ENCODE results near the gene SMPDL3A. TPM values are rescaled to one million over a fixed set of nuclear protein-coding genes. Genes with fewer than 3 reads are reported as not detected.

SMPDL3A gene
- polyA plus RNA-seq, 4 donors = 21.0 to 120 (median 68.7) TPM

- H3K36me3 ChIP-seq (ENCODE audit: control insufficient read depth in 3 of 3, insufficient read depth in 2 of 3, low read depth in 1 of 3, low read length in 3 of 3) = no peaks in the 10 kb centered on the region
- FAIRE-seq = no peak
- no peak for DNase-seq
- H3K27me3 ChIP-seq (ENCODE audit: control insufficient read depth in 3 of 3, insufficient read depth in 3 of 3, low read length in 3 of 3) = no peaks in the 10 kb centered on the region
- H3K9me3 ChIP-seq (ENCODE audit: control insufficient read depth in 2 of 2, insufficient read depth in 1 of 2, low read depth in 1 of 2, low read length in 1 of 2) = no peaks in the 10 kb centered on the region
- no peak overlapping the region for H3K27ac ChIP-seq (ENCODE audit: low read depth in 1 of 3, low read length in 2 of 3)
- WGBS, 3 donors = 70 to 80% (median 75%) methylated on average over 2 of the region's 2 CpGs
- no peaks in the 10 kb centered on the region for H3K4me1 ChIP-seq (ENCODE audit: control insufficient read depth in 3 of 3, insufficient read depth in 2 of 3, low read depth in 1 of 3, low read length in 2 of 3)
- H3K4me3 ChIP-seq (ENCODE audit: low read depth in 1 of 3, low read length in 3 of 3) = no peak overlapping the region
Observed at GRCh38 chr6:122817358-122817757, 28.3 kb downstream of the SMPDL3A start.

- Histone ChIP-seq H3K27ac (ENCODE audit: low read depth in 1 of 3, low read length in 2 of 3) (no peak overlapping the region), H3K9me3 (ENCODE audit: control insufficient read depth in 2 of 2, insufficient read depth in 1 of 2, low read depth in 1 of 2, low read length in 1 of 2) (no peaks in the 10 kb centered on the region), H3K4me1 (ENCODE audit: control insufficient read depth in 3 of 3, insufficient read depth in 2 of 3, low read depth in 1 of 3, low read length in 2 of 3) (no peaks in the 10 kb centered on the region), H3K4me3 (ENCODE audit: low read depth in 1 of 3, low read length in 3 of 3) (no peak overlapping the region), H3K27me3 (ENCODE audit: control insufficient read depth in 3 of 3, insufficient read depth in 3 of 3, low read length in 3 of 3) (no peaks in the 10 kb centered on the region), H3K36me3 (ENCODE audit: control insufficient read depth in 3 of 3, insufficient read depth in 2 of 3, low read depth in 1 of 3, low read length in 3 of 3) (no peaks in the 10 kb centered on the region)
- WGBS, 3 donors = 47 to 59% (median 56%) methylated on average over 4 of the region's 4 CpGs
- FAIRE-seq (no peak), DNase-seq (peak in 1 of 2 donors; percentile 22)
Observed at GRCh38 chr6:122817766-122818165, 28.7 kb downstream of the SMPDL3A start.

- WGBS, 3 donors = 71 to 77% (median 74%) methylated on average over 2 of the region's 2 CpGs
- no peaks in the 10 kb centered on the region for H3K9me3 ChIP-seq (ENCODE audit: control insufficient read depth in 2 of 2, insufficient read depth in 1 of 2, low read depth in 1 of 2, low read length in 1 of 2)
Observed at GRCh38 chr6:122818866-122819265, 29.8 kb downstream of the SMPDL3A start.

GRCh38 chr6:122821095-122821494 lies 32.0 kb downstream of the SMPDL3A start:
- DNase-seq = no peak

More at GRCh38 chr6:122818866-122819265, 29.8 kb downstream of the SMPDL3A start:
- H3K4me1 ChIP-seq (ENCODE audit: control insufficient read depth in 3 of 3, insufficient read depth in 2 of 3, low read depth in 1 of 3, low read length in 2 of 3) = no peaks in the 10 kb centered on the region
- no peaks in the 10 kb centered on the region for H3K27me3 ChIP-seq (ENCODE audit: control insufficient read depth in 3 of 3, insufficient read depth in 3 of 3, low read length in 3 of 3)
- no peaks in the 10 kb centered on the region for H3K36me3 ChIP-seq (ENCODE audit: control insufficient read depth in 3 of 3, insufficient read depth in 2 of 3, low read depth in 1 of 3, low read length in 3 of 3)
- FAIRE-seq (no peak), DNase-seq (no peak)
- H3K4me3 ChIP-seq (ENCODE audit: low read depth in 1 of 3, low read length in 3 of 3) = no peak overlapping the region
- H3K27ac ChIP-seq (ENCODE audit: low read depth in 1 of 3, low read length in 2 of 3) = no peak overlapping the region

GRCh38 chr6:122825163-122825562 lies 36.1 kb downstream of the SMPDL3A start:
- no peak overlapping the region for H3K4me3 ChIP-seq (ENCODE audit: low read depth in 1 of 3, low read length in 3 of 3)
- no peaks in the 10 kb centered on the region for H3K36me3 ChIP-seq (ENCODE audit: control insufficient read depth in 3 of 3, insufficient read depth in 2 of 3, low read depth in 1 of 3, low read length in 3 of 3)
- H3K9me3 ChIP-seq (ENCODE audit: control insufficient read depth in 2 of 2, insufficient read depth in 1 of 2, low read depth in 1 of 2, low read length in 1 of 2) = no peaks in the 10 kb centered on the region
- no peak overlapping the region for H3K27ac ChIP-seq (ENCODE audit: low read depth in 1 of 3, low read length in 2 of 3)
- no peaks in the 10 kb centered on the region for H3K4me1 ChIP-seq (ENCODE audit: control insufficient read depth in 3 of 3, insufficient read depth in 2 of 3, low read depth in 1 of 3, low read length in 2 of 3)
- FAIRE-seq = no peak
- 74 to 80% (median 78%) methylated on average over 5 of the region's 5 CpGs for WGBS, 3 donors
- H3K27me3 ChIP-seq (ENCODE audit: control insufficient read depth in 3 of 3, insufficient read depth in 3 of 3, low read length in 3 of 3) = no peaks in the 10 kb centered on the region
- DNase-seq = no peak

More at GRCh38 chr6:122821095-122821494, 32.0 kb downstream of the SMPDL3A start:
- Histone ChIP-seq H3K27me3 (ENCODE audit: control insufficient read depth in 3 of 3, insufficient read depth in 3 of 3, low read length in 3 of 3) (no peaks in the 10 kb centered on the region), H3K4me3 (ENCODE audit: low read depth in 1 of 3, low read length in 3 of 3) (no peak overlapping the region), H3K4me1 (ENCODE audit: control insufficient read depth in 3 of 3, insufficient read depth in 2 of 3, low read depth in 1 of 3, low read length in 2 of 3) (no peaks in the 10 kb centered on the region), H3K27ac (ENCODE audit: low read depth in 1 of 3, low read length in 2 of 3) (no peak overlapping the region), H3K9me3 (ENCODE audit: control insufficient read depth in 2 of 2, insufficient read depth in 1 of 2, low read depth in 1 of 2, low read length in 1 of 2) (no peaks in the 10 kb centered on the region), H3K36me3 (ENCODE audit: control insufficient read depth in 3 of 3, insufficient read depth in 2 of 3, low read depth in 1 of 3, low read length in 3 of 3) (no peaks in the 10 kb centered on the region)
- no peak for FAIRE-seq
- 81 to 86% (median 85%) methylated on average over 2 of the region's 2 CpGs for WGBS, 3 donors

- H3K36me3 ChIP-seq (ENCODE audit: control insufficient read depth in 3 of 3, insufficient read depth in 2 of 3, low read depth in 1 of 3, low read length in 3 of 3) = no peaks in the 10 kb centered on the region
- FAIRE-seq = no peak
- WGBS, 3 donors = 73 to 83% (median 80%) methylated on average over 1 of the region's 1 CpG
- no peak for DNase-seq
- H3K27me3 ChIP-seq (ENCODE audit: control insufficient read depth in 3 of 3, insufficient read depth in 3 of 3, low read length in 3 of 3) = no peaks in the 10 kb centered on the region
- H3K27ac ChIP-seq (ENCODE audit: low read depth in 1 of 3, low read length in 2 of 3) = no peak overlapping the region
- H3K9me3 ChIP-seq (ENCODE audit: control insufficient read depth in 2 of 2, insufficient read depth in 1 of 2, low read depth in 1 of 2, low read length in 1 of 2) = no peaks in the 10 kb centered on the region
- no peaks in the 10 kb centered on the region for H3K4me1 ChIP-seq (ENCODE audit: control insufficient read depth in 3 of 3, insufficient read depth in 2 of 3, low read depth in 1 of 3, low read length in 2 of 3)
- H3K4me3 ChIP-seq (ENCODE audit: low read depth in 1 of 3, low read length in 3 of 3) = no peak overlapping the region
Observed at GRCh38 chr6:122829456-122829855, 40.4 kb downstream of the SMPDL3A start.

GRCh38 chr6:122831511-122831910 lies 42.5 kb downstream of the SMPDL3A start:
- H3K4me3 ChIP-seq (ENCODE audit: low read depth in 1 of 3, low read length in 3 of 3) = no peak overlapping the region
- 13 to 43% (median 27%) methylated on average over 1 of the region's 1 CpG for WGBS, 3 donors
- H3K27me3 ChIP-seq (ENCODE audit: control insufficient read depth in 3 of 3, insufficient read depth in 3 of 3, low read length in 3 of 3) = no peaks in the 10 kb centered on the region
- H3K4me1 ChIP-seq (ENCODE audit: control insufficient read depth in 3 of 3, insufficient read depth in 2 of 3, low read depth in 1 of 3, low read length in 2 of 3) = no peaks in the 10 kb centered on the region
- DNase-seq = peak in 1 of 2 donors; percentile 38
- no peaks in the 10 kb centered on the region for H3K9me3 ChIP-seq (ENCODE audit: control insufficient read depth in 2 of 2, insufficient read depth in 1 of 2, low read depth in 1 of 2, low read length in 1 of 2)
- H3K27ac ChIP-seq (ENCODE audit: low read depth in 1 of 3, low read length in 2 of 3) = no peak overlapping the region
- H3K36me3 ChIP-seq (ENCODE audit: control insufficient read depth in 3 of 3, insufficient read depth in 2 of 3, low read depth in 1 of 3, low read length in 3 of 3) = no peaks in the 10 kb centered on the region
- FAIRE-seq = no peak

GRCh38 chr6:122832459-122832858 lies 43.4 kb downstream of the SMPDL3A start:
- Histone ChIP-seq H3K27me3 (ENCODE audit: control insufficient read depth in 3 of 3, insufficient read depth in 3 of 3, low read length in 3 of 3) (no peaks in the 10 kb centered on the region), H3K9me3 (ENCODE audit: control insufficient read depth in 2 of 2, insufficient read depth in 1 of 2, low read depth in 1 of 2, low read length in 1 of 2) (no peaks in the 10 kb centered on the region), H3K27ac (ENCODE audit: low read depth in 1 of 3, low read length in 2 of 3) (no peak overlapping the region), H3K4me3 (ENCODE audit: low read depth in 1 of 3, low read length in 3 of 3) (no peak overlapping the region), H3K36me3 (ENCODE audit: control insufficient read depth in 3 of 3, insufficient read depth in 2 of 3, low read depth in 1 of 3, low read length in 3 of 3) (no peaks in the 10 kb centered on the region), H3K4me1 (ENCODE audit: control insufficient read depth in 3 of 3, insufficient read depth in 2 of 3, low read depth in 1 of 3, low read length in 2 of 3) (no peaks in the 10 kb centered on the region)
- no peak for FAIRE-seq
- WGBS, 3 donors = 76 to 78% (median 78%) methylated on average over 3 of the region's 3 CpGs
- DNase-seq = no peak

- Histone ChIP-seq H3K9me3 (ENCODE audit: control insufficient read depth in 2 of 2, insufficient read depth in 1 of 2, low read depth in 1 of 2, low read length in 1 of 2) (no peaks in the 10 kb centered on the region), H3K27ac (ENCODE audit: low read depth in 1 of 3, low read length in 2 of 3) (no peak overlapping the region), H3K4me3 (ENCODE audit: low read depth in 1 of 3, low read length in 3 of 3) (no peak overlapping the region), H3K36me3 (ENCODE audit: control insufficient read depth in 3 of 3, insufficient read depth in 2 of 3, low read depth in 1 of 3, low read length in 3 of 3) (no peaks in the 10 kb centered on the region), H3K4me1 (ENCODE audit: control insufficient read depth in 3 of 3, insufficient read depth in 2 of 3, low read depth in 1 of 3, low read length in 2 of 3) (no peaks in the 10 kb centered on the region), H3K27me3 (ENCODE audit: control insufficient read depth in 3 of 3, insufficient read depth in 3 of 3, low read length in 3 of 3) (no peaks in the 10 kb centered on the region)
- FAIRE-seq (no peak), DNase-seq (no peak)
- WGBS, 3 donors = 86 to 95% (median 92%) methylated on average over 7 of the region's 7 CpGs
Observed at GRCh38 chr6:122833021-122833491, 44.0 kb downstream of the SMPDL3A start.

All from small intestine (tissue), 7 donors.